HL-60 (cell line): ENCODE results near the gene PRDM1.

Source experiments
- DNase-seq, 2 experiments: peaks; one replicate each; pipeline ENCODE4 v3.0.0-alpha.2; 2010 to 2020; ENCODE audit warnings: low read depth in 1 of 2, low spot score in 1 of 2
- H3K27ac ChIP-seq: fragments of 250-450 bp; sonication (Bioruptor Pico); replicated peaks from 2 replicates; pipeline ENCODE4 v1.5.1; 2020; ENCODE audit warnings: mild to moderate bottlenecking, moderate library complexity
- H3K27me3 ChIP-seq: fragments of 250-450 bp; sonication (Bioruptor Pico); 2 replicates; pipeline ENCODE4 v1.5.1; 2021; ENCODE audit warnings: mild to moderate bottlenecking, moderate library complexity; ENCODE audit not compliant: insufficient read depth, poor library complexity, severe bottlenecking
- H3K4me3 ChIP-seq: replicated peaks from 2 replicates; pipeline ENCODE4 v1.5.1; 2011; ENCODE audit warnings: mild to moderate bottlenecking, control low read depth, low read length; ENCODE audit not compliant: insufficient read depth
- GABPA ChIP-seq: IDR thresholded peaks from 2 replicates; pipeline ENCODE4 v1.6.1; 2012; ENCODE audit warnings: low read depth
- POLR2AphosphoS5 ChIP-seq: IDR thresholded peaks from 2 replicates; pipeline ENCODE4 v1.6.1; 2012; ENCODE audit warnings: low read depth
- SPI1 ChIP-seq: IDR thresholded peaks from 2 replicates; pipeline ENCODE4 v1.6.1; 2012; ENCODE audit warnings: low read depth, mild to moderate bottlenecking, borderline replicate concordance
- TF ChIP-seq, protein P1 (sequence below): IDR thresholded peaks from one replicate; pipeline ENCODE4 v1.5.1; 2011; ENCODE audit warnings: low read length, control low read depth, inconsistent platforms; ENCODE audit not compliant: insufficient read depth
- TF ChIP-seq, protein P2 (sequence below): IDR thresholded peaks from 2 replicates; pipeline ENCODE4 v1.6.1; 2012; ENCODE audit warnings: low read depth; ENCODE audit not compliant: insufficient replicate concordance

Gene PRDM1

DNA sequence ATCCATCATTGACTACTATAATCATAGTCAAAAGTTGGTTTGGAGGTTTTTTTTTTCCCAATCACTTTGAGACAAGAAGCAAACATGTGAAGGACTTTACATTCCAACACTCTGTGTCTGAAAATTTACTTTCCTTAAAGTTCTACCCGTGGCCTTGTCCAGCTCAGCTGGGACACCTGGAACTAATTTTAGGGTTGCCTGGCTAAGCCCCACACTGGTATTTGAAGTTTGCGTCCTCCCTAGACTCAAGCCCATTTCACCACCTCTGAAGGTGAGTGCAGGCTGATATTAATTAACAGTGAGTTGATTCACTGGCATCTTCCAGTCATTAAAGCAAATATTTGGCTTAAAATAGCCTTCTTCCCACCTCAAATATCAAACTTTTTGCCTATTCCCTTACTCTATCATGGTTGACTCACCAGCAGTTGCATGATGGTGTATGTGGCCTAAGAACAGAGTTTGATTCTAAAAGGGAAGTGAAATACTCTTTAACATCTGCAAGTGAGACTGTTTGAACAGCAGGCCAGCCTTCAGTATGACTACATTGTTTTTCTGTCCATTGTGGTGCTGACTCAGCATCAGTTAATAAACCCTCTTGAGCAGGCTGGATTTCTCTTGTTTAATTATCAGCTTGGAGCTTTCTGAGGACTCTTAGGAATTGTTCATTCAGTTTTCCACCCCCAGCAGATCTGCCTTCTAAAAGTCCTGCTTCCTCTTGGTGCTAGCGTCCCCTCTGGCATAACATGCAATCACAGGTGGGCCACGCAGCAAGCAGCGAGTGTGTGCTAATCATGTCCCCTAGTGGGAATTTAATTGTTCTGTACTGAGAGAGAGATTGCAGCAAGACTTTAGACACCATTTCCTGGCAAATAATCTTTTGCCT lies 1.8 kb upstream of the PRDM1 start:
- TF ChIP-seq GABPA: no peak
- peak; percentile 93 for TF ChIP-seq SPI1
- TF ChIP-seq, protein P1, sequence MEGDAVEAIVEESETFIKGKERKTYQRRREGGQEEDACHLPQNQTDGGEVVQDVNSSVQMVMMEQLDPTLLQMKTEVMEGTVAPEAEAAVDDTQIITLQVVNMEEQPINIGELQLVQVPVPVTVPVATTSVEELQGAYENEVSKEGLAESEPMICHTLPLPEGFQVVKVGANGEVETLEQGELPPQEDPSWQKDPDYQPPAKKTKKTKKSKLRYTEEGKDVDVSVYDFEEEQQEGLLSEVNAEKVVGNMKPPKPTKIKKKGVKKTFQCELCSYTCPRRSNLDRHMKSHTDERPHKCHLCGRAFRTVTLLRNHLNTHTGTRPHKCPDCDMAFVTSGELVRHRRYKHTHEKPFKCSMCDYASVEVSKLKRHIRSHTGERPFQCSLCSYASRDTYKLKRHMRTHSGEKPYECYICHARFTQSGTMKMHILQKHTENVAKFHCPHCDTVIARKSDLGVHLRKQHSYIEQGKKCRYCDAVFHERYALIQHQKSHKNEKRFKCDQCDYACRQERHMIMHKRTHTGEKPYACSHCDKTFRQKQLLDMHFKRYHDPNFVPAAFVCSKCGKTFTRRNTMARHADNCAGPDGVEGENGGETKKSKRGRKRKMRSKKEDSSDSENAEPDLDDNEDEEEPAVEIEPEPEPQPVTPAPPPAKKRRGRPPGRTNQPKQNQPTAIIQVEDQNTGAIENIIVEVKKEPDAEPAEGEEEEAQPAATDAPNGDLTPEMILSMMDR: peak; percentile 35
- peak; percentile 39; the same call in 1 of the 2 replicates for TF ChIP-seq POLR2AphosphoS5
- Histone ChIP-seq H3K4me3 (no peak overlapping the region), H3K27me3 (no peaks in the 10 kb centered on the region), H3K27ac (peak overlapping the region; percentile 70)
- peak; percentile 80 to 87 for DNase-seq

DNA sequence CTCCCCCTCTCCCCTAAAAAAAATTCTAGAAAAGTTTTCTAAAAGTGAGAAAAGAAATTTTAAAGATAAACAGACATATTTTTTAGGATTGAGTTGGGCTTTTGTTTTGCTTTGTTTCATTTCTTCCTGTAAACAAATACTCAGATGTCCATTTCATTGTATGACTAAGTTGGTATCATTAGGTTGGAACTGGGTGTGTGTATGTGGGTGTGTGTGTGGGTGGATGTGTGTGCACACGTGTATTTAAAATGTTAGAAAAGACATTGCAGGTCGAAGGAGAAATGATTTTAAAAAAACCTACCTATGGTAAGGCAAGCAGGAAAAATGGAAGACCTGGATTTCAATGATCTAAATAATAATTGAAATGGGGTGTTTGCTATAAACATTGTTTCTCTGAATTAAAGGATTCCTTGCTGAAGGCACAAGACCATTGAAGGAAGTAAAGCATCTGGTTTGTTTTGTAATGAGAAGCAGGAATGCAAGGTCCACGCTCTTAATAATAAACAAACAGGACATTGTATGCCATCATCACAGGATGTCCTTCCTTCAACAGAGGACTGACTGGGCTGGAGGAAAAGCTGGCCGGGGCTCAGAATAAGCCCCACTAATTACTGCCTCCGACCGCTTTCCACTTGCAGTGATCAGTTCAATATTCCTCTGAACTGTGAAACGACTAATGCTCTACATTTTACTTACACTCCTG lies 996 bp upstream of the PRDM1 start:
- no peaks in the 10 kb centered on the region for H3K27me3 ChIP-seq
- TF ChIP-seq, protein P2, sequence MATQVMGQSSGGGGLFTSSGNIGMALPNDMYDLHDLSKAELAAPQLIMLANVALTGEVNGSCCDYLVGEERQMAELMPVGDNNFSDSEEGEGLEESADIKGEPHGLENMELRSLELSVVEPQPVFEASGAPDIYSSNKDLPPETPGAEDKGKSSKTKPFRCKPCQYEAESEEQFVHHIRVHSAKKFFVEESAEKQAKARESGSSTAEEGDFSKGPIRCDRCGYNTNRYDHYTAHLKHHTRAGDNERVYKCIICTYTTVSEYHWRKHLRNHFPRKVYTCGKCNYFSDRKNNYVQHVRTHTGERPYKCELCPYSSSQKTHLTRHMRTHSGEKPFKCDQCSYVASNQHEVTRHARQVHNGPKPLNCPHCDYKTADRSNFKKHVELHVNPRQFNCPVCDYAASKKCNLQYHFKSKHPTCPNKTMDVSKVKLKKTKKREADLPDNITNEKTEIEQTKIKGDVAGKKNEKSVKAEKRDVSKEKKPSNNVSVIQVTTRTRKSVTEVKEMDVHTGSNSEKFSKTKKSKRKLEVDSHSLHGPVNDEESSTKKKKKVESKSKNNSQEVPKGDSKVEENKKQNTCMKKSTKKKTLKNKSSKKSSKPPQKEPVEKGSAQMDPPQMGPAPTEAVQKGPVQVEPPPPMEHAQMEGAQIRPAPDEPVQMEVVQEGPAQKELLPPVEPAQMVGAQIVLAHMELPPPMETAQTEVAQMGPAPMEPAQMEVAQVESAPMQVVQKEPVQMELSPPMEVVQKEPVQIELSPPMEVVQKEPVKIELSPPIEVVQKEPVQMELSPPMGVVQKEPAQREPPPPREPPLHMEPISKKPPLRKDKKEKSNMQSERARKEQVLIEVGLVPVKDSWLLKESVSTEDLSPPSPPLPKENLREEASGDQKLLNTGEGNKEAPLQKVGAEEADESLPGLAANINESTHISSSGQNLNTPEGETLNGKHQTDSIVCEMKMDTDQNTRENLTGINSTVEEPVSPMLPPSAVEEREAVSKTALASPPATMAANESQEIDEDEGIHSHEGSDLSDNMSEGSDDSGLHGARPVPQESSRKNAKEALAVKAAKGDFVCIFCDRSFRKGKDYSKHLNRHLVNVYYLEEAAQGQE: no peak
- TF ChIP-seq, protein P1: no peak
- no peak for TF ChIP-seq POLR2AphosphoS5
- TF ChIP-seq SPI1: no peak
- TF ChIP-seq GABPA: no peak
- peak overlapping the region; percentile 70 for H3K27ac ChIP-seq
- H3K4me3 ChIP-seq: no peak overlapping the region
- no peak for DNase-seq

DNA sequence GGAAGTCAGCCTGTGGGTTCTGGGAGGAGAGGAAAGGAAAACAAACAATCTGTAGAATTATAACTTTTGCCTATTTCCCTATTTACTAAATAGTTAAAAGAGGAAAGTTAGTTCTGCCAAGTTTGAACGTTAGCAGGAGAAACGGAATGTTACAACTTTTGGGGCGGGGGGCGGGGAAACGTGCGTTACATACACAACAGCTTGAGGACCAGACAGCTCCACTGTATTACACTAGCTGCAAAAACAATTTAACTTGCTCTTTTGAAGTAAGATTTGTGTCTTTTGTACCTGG lies 498 bp upstream of the PRDM1 start:
- Histone ChIP-seq H3K27ac (peak overlapping the region; percentile 70), H3K4me3 (peak overlapping the region; percentile 53), H3K27me3 (no peaks in the 10 kb centered on the region)
- DNase-seq: peak in 1 of 2 experiments; percentile 33
- TF ChIP-seq GABPA: no peak
- TF ChIP-seq, protein P2: no peak
- no peak for TF ChIP-seq SPI1
- TF ChIP-seq, protein P1: no peak
- no peak for TF ChIP-seq POLR2AphosphoS5
